Inflammatory macrophage (primary cell): ENCODE results near the gene FRMPD4.

Experiments used
- DNase-seq, 2 donors: peaks; one replicate each; pipeline ENCODE4 v3.0.0-alpha.2; 2020 to 2022

Gene FRMPD4

GRCh38 chrX:12307961-12308360 lies 169.7 kb downstream of the FRMPD4 start:
- DNase-seq: no peak

GRCh38 chrX:12308420-12308819 lies 170.1 kb downstream of the FRMPD4 start:
- no peak for DNase-seq

- no peak for DNase-seq
These were observed 170.9 kb downstream of the FRMPD4 start for GRCh38 chrX:12309040-12309743.

- DNase-seq: no peak
These were observed 171.4 kb downstream of the FRMPD4 start for GRCh38 chrX:12309744-12310076.

GRCh38 chrX:12314651-12315050 lies 176.4 kb downstream of the FRMPD4 start:
- no peak for DNase-seq

- DNase-seq: no peak
These were observed 177.3 kb downstream of the FRMPD4 start for GRCh38 chrX:12315526-12315925.

GRCh38 chrX:12319003-12319519 lies 180.8 kb downstream of the FRMPD4 start:
- DNase-seq: no peak

- no peak for DNase-seq
These were observed 181.7 kb downstream of the FRMPD4 start for GRCh38 chrX:12319992-12320391.

GRCh38 chrX:12322031-12322430 lies 183.8 kb downstream of the FRMPD4 start:
- no peak for DNase-seq

- DNase-seq: no peak
These were observed 186.9 kb downstream of the FRMPD4 start for GRCh38 chrX:12325171-12325570.

- no peak for DNase-seq
These were observed 189.6 kb downstream of the FRMPD4 start for GRCh38 chrX:12327836-12328235.

GRCh38 chrX:12329476-12329875 lies 191.2 kb downstream of the FRMPD4 start:
- no peak for DNase-seq

GRCh38 chrX:12330841-12331240 lies 192.6 kb downstream of the FRMPD4 start:
- no peak for DNase-seq

- no peak for DNase-seq
These were observed 194.6 kb downstream of the FRMPD4 start for GRCh38 chrX:12332786-12333347.

- no peak for DNase-seq
These were observed 201.6 kb downstream of the FRMPD4 start for GRCh38 chrX:12339921-12340320.

- DNase-seq: no peak
These were observed 206.7 kb downstream of the FRMPD4 start for GRCh38 chrX:12344954-12345353.

GRCh38 chrX:12349201-12349600 lies 210.9 kb downstream of the FRMPD4 start:
- DNase-seq: no peak

- DNase-seq: no peak
These were observed 214.6 kb downstream of the FRMPD4 start for GRCh38 chrX:12352922-12353321.

GRCh38 chrX:12360383-12360782 lies 222.1 kb downstream of the FRMPD4 start:
- DNase-seq: no peak

GRCh38 chrX:12360986-12361598 lies 222.8 kb downstream of the FRMPD4 start:
- DNase-seq: no peak

- no peak for DNase-seq
These were observed 224.9 kb downstream of the FRMPD4 start for GRCh38 chrX:12363216-12363615.

GRCh38 chrX:12366440-12366839 lies 228.2 kb downstream of the FRMPD4 start:
- DNase-seq: no peak

- no peak for DNase-seq
These were observed 229.0 kb downstream of the FRMPD4 start for GRCh38 chrX:12367254-12367653.

GRCh38 chrX:12370497-12370986 lies 232.3 kb downstream of the FRMPD4 start:
- DNase-seq: no peak
